ENCODE results near the gene KRTAP4-9.

- TF ChIP-seq EZH2 (IDR thresholded peaks at IDR 0.05; ENCODE audit: borderline replicate concordance, insufficient read depth, low read length, poor library complexity, severe bottlenecking), result no peak
- TF ChIP-seq POLR2AphosphoS5 (IDR thresholded peaks at IDR 0.05), result no peak
- TF ChIP-seq CTCF (IDR thresholded peaks at IDR 0.05; ENCODE audit: poor library complexity, severe bottlenecking), result no peak
- no peak for TF ChIP-seq RAD21 (conservative IDR thresholded peaks at IDR 0.05)
- TF ChIP-seq EP300 (conservative IDR thresholded peaks at IDR 0.05; ENCODE audit: poor library complexity, severe bottlenecking), result no peak
- no peak for TF ChIP-seq TAF1 (IDR thresholded peaks at IDR 0.05; ENCODE audit: low read depth)
Observed at GRCh38 chr17:41057547-41057946, 47.6 kb upstream of the KRTAP4-9 start.

All from neural cell (in vitro differentiated cells).